22Rv1 (cell line): ENCODE measurements around the gene PLEKHA3.

ENCODE experiments used
- H3K27ac ChIP-seq: fragments of 450-650 bp; 2 replicates; pipeline ENCODE4 v1.5.1; 2017
- CTCF ChIP-seq: fragments of 450-650 bp; IDR thresholded peaks from 2 replicates; pipeline ENCODE4 v1.5.1; 2017; ENCODE audit warnings: mild to moderate bottlenecking
- ZFX ChIP-seq: fragments of 450-650 bp; IDR thresholded peaks from 2 replicates; pipeline ENCODE4 v1.6.1; 2017; ENCODE audit warnings: antibody characterized with exemption, borderline replicate concordance

PLEKHA3 gene

GRCh38 chr2:178536037-178536436 lies 55.8 kb downstream of the PLEKHA3 start:
- no peak overlapping the region for H3K27ac ChIP-seq
- no peak for TF ChIP-seq CTCF

- TF ChIP-seq ZFX (no peak), CTCF (no peak)
- H3K27ac ChIP-seq: no peak overlapping the region
Observed at GRCh38 chr2:178542161-178542560, 61.9 kb downstream of the PLEKHA3 start.

- no peak overlapping the region for H3K27ac ChIP-seq
- TF ChIP-seq CTCF (no peak), ZFX (no peak)
Observed at GRCh38 chr2:178542569-178542968, 62.3 kb downstream of the PLEKHA3 start.

GRCh38 chr2:178550352-178550751 lies 70.1 kb downstream of the PLEKHA3 start:
- no peak overlapping the region for H3K27ac ChIP-seq
- no peak for TF ChIP-seq CTCF
- no peak for TF ChIP-seq ZFX

GRCh38 chr2:178553047-178553446 lies 72.8 kb downstream of the PLEKHA3 start:
- no peak overlapping the region for H3K27ac ChIP-seq
- TF ChIP-seq ZFX (no peak), CTCF (no peak)
